Colonic mucosa (tissue), 4 donors: ENCODE results near the gene CDC45. TPM values are rescaled to one million over a fixed set of nuclear protein-coding genes. Genes with fewer than 3 reads are reported as not detected.
"Not testable (repeated sequence)": the region's sequence is repeated elsewhere in the genome, so short reads cannot be mapped to it uniquely, and the experiment has no call there.

Experiments used
- DNase-seq: peaks from one replicate; pipeline ENCODE4 v3.0.0-alpha.2; 2020
- H3K27ac ChIP-seq: fragments of 200-600 bp; one replicate; pipeline ENCODE4 v1.8.0; 2021
- H3K27me3 ChIP-seq: fragments of 200-600 bp; one replicate; pipeline ENCODE4 v1.8.0; 2021
- H3K36me3 ChIP-seq: fragments of 200-600 bp; one replicate; pipeline ENCODE4 v1.8.0; 2021
- H3K4me1 ChIP-seq: fragments of 200-600 bp; one replicate; pipeline ENCODE4 v1.8.0; 2021; ENCODE audit warnings: mild to moderate bottlenecking
- H3K4me3 ChIP-seq: fragments of 200-600 bp; one replicate; pipeline ENCODE4 v1.8.0; 2021
- H3K9ac ChIP-seq, 2 donors: one replicate each; pipeline ENCODE4 v1.7.0; 2013; ENCODE audit warnings: control low read depth in 2 of 2, low read depth in 2 of 2, low read length in 2 of 2
- H3K9me3 ChIP-seq: fragments of 200-600 bp; one replicate; pipeline ENCODE4 v1.8.0; 2021
- intact Hi-C: fragments of 100-400 bp; cut with DNase I; formaldehyde crosslinking; loops from one replicate; pipeline ENCODE4 v1.14.1; 2022
- total RNA-seq, 2 donors: library from RNA; stranded (reverse); fragmentation: NEBNext Ultra II Directional in 1 of 2; extraction: Animal tissue kit (Norgen Biotek cat#: 25700) in 1 of 2; gene quantifications; one replicate each; pipeline ENCODE4 v1.2.1, GENCODE V29; 2021
- TF ChIP-seq, protein P1 (sequence below): fragments of 200-600 bp; IDR thresholded peaks from one replicate; pipeline ENCODE4 v1.8.0; 2022; ENCODE audit warnings: antibody characterized with exemption, mild to moderate bottlenecking
- donor health status: healthy.
- donor health status: DM: no; HTN: no; CAD: no.
- donor health status: DM: no; HTN: no; CAD: no.

Gene CDC45
- total RNA-seq, 2 donors from 2014 or later: 5.1 to 35.9 TPM

DNA sequence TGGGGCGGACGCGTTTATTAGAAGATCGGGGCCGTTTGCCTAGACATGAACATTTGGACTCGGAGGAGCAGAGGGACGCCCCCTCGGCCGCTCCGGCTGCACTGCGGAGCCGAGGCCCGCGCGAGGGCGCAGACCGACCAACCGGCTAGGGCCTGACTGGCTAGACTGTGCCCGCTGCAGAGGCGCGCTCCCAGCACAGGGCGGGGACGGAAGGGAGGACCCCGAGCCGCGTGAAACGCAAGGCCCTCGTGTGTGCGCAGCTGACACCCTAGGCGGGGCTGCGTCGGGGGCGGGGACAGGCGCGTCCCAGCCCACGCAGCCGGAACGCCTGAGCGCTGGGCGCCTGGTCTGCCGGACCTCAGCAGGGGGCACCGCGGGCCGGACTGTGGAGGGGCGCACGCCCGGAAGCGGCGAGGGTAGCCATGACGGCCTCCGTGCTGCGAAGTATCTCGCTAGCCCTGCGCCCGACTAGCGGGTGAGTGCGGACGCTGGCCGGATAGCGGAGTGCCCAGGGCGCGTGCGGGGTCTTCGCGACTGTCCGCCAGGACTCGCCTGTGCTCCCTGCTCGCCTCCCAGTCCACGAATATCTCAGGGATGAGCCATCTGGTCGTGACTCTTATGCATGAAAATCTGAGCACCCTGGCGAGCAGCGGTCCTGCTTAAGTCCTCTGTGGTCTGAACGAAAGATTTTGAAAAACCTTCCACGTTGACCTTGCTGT is 47.4 kb upstream of the CDC45 start, which contains the start of gene MRPL40:
Gene MRPL40, plus strand, starts transcription at position 413 of the 719 bp plus-strand sequence. Its CDS starts 10 bp downstream, at position 423.
- Histone ChIP-seq H3K4me3 (peak within 1 kb of the TSS; percentile 91), H3K27ac (peak within 1 kb of the TSS; percentile 97), H3K9ac (peak within 1 kb of the TSS; percentile 93 to 95), H3K4me1 (peaks cover 2% of the 10 kb centered on the region), H3K36me3 (no peaks in the 10 kb centered on the region), H3K9me3 (no peaks in the 10 kb centered on the region), H3K27me3 (no peaks in the 10 kb centered on the region)
- DNase-seq: peak; percentile 96
- intact Hi-C loops: no loop called here
- TF ChIP-seq, protein P1, sequence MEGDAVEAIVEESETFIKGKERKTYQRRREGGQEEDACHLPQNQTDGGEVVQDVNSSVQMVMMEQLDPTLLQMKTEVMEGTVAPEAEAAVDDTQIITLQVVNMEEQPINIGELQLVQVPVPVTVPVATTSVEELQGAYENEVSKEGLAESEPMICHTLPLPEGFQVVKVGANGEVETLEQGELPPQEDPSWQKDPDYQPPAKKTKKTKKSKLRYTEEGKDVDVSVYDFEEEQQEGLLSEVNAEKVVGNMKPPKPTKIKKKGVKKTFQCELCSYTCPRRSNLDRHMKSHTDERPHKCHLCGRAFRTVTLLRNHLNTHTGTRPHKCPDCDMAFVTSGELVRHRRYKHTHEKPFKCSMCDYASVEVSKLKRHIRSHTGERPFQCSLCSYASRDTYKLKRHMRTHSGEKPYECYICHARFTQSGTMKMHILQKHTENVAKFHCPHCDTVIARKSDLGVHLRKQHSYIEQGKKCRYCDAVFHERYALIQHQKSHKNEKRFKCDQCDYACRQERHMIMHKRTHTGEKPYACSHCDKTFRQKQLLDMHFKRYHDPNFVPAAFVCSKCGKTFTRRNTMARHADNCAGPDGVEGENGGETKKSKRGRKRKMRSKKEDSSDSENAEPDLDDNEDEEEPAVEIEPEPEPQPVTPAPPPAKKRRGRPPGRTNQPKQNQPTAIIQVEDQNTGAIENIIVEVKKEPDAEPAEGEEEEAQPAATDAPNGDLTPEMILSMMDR: no peak

DNA sequence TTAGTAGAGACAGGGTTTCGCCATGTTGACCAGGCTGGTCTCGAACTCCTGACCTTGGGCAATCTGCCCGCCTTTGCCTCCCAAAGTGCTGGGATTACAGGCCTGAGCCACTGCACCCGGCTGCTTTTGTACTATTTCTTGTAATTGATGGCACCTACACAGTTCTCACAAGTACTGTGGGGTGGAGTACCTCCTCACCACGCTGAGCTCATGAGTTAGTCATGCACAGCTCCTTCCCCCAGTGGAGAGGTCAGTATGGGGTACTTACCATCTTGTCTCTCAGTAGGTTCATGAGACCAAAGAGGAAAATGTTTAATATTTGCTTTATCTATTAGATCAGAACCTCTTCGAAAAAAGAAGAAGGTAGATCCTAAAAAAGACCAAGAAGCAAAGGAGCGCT is 45.3 kb upstream of the CDC45 start:
- intact Hi-C loops: no loop called here
- DNase-seq: no peak
- H3K36me3 ChIP-seq: no peaks in the 10 kb centered on the region

DNA sequence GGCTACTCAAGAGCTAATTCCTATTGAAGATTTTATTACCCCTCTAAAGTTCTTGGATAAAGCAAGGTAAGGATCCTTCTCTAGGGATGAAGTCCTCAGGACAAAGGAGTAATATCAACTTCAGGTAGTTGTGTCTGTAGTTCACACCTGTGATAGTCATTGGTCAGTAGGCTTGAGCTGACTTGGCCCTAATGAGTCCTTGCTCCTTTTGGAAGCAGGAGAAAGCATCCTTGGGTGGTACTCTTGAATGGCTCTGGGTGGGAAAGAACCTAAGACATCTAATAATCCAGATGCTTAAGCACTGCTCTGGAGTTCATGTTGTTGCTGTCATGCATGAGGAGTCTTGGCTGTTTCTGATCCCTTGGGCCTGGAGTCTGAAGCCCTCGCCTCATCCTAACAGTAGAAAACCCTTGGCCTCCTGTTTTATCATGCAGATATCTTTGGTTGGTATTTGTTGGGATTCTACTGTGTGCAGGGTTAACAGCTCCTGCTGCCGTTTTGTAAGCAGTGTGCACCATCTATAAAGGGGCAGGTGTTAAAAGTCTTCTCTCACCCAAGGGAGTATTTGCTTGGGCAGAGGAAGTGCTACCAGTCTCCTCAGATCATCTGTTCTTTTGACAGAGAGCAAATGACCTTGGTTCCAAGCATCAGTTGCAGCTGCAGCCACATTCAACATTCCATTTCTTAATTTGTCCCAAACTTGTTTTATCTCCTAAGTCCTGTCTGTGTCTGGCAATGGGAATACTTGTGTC is 44.7 kb upstream of the CDC45 start:
- Histone ChIP-seq H3K36me3 (no peaks in the 10 kb centered on the region), H3K9me3 (no peaks in the 10 kb centered on the region), H3K9ac (no peak overlapping the region), H3K4me3 (no peak overlapping the region), H3K4me1 (peaks cover 2% of the 10 kb centered on the region), H3K27me3 (no peaks in the 10 kb centered on the region), H3K27ac (no peak overlapping the region)
- TF ChIP-seq, protein P1: no peak
- intact Hi-C loops: no loop called here
- DNase-seq: no peak

More for the DNA sequence above, 45.3 kb upstream of the CDC45 start:
- Histone ChIP-seq H3K27ac (no peak overlapping the region), H3K4me3 (no peak overlapping the region), H3K27me3 (no peaks in the 10 kb centered on the region), H3K9me3 (no peaks in the 10 kb centered on the region), H3K9ac (no peak overlapping the region), H3K4me1 (peaks cover 2% of the 10 kb centered on the region)
- TF ChIP-seq, protein P1: no peak

DNA sequence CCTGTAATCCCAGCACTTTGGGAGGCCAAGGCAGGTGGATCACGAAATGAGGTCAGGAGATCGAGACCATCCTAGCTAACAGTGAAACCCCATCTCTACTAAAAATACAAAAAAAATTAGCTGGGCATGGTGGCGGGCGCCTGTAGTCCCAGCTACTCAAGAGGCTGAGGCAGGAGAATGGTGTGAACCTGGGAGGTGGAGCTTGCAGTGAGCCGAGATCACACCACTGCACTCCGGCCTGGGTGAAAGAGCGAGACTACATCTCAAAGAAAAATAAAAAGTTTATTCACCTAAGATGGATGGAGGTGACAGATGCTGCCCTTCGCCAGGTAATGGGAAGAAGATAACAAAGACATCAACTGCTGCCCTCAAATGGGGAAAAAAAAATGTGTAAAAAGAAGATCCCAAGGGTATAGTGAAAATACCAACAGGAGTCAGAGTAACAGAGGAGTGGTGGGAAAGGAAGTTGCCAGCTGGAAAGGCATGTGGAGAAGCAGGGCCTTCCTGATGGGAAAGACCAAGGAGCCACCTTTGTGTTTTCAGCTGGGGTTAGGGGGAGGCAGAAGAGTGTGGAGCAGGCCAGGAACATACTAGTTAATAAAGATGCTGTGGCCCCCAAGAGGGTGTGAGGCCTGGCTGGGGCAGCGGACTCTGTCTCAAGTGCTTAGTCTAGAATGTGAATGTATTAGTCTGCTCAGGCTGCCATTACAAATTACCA is 43.1 kb upstream of the CDC45 start:
- H3K9ac ChIP-seq, H3K9me3 ChIP-seq, DNase-seq, intact Hi-C loops, H3K4me3 ChIP-seq, H3K27me3 ChIP-seq, H3K36me3 ChIP-seq, H3K4me1 ChIP-seq, H3K27ac ChIP-seq: not testable (repeated sequence)

DNA sequence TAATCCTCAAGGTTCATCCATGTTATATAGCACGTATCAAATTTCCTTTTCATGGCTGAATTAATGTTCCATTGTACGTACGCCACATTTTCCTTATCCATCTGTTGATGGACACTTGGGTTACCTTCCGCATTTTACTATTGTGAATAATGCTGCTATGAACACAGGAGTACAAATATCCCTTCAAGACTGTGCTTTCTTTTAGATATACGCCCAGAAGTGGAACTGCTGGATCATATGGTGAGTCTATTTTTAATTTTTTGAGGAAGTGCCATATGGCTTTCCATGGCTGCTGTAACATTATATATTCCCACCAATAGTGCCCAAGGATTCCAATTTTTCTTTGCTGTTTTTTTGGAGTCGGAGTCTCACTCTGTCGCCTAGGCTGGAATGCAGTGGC is 41.4 kb upstream of the CDC45 start:
- Histone ChIP-seq H3K9me3 (no peaks in the 10 kb centered on the region), H3K4me1 (no peaks in the 10 kb centered on the region), H3K4me3 (no peak overlapping the region), H3K36me3 (no peaks in the 10 kb centered on the region), H3K27me3 (no peaks in the 10 kb centered on the region), H3K27ac (no peak overlapping the region), H3K9ac (no peak overlapping the region)
- no peak for DNase-seq
- intact Hi-C loops: no loop called here
- TF ChIP-seq, protein P1: no peak
